ENCODE data around the gene SEM1.
A peak's percentile ranks its signal among the peaks of the same experiment; 100 is the strongest.

The SEM1 gene

DNA sequence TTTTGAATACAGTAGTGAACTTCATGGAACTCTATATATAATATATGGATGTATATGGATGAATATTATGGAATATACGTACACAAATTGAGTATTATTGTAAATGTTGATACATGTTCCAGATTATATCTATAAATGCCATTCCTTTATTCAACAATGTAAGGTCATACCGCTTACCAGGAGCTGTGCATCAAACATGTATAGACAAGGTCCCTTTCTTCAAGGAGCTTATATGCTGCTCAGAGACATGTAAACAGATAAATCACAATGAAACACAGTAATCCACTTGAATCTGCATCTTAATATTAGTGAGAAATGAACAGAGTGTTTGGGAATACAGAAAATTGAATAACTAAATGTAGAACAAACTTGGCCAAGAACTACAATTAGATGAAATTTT is 898 bp upstream of the SEM1 start:
- Histone ChIP-seq H3K36me3 (ENCODE audit: control insufficient read depth, insufficient read depth, low read length) (no peaks in the 10 kb centered on the region; the same call in 1 of the 2 replicates), H3K27me3 (replicated peaks; ENCODE audit: control insufficient read depth, insufficient read depth, low read length) (no peaks in the 10 kb centered on the region), H3K4me3 (replicated peaks; ENCODE audit: low read depth, low read length) (no peak overlapping the region)
- TF ChIP-seq, protein P1, sequence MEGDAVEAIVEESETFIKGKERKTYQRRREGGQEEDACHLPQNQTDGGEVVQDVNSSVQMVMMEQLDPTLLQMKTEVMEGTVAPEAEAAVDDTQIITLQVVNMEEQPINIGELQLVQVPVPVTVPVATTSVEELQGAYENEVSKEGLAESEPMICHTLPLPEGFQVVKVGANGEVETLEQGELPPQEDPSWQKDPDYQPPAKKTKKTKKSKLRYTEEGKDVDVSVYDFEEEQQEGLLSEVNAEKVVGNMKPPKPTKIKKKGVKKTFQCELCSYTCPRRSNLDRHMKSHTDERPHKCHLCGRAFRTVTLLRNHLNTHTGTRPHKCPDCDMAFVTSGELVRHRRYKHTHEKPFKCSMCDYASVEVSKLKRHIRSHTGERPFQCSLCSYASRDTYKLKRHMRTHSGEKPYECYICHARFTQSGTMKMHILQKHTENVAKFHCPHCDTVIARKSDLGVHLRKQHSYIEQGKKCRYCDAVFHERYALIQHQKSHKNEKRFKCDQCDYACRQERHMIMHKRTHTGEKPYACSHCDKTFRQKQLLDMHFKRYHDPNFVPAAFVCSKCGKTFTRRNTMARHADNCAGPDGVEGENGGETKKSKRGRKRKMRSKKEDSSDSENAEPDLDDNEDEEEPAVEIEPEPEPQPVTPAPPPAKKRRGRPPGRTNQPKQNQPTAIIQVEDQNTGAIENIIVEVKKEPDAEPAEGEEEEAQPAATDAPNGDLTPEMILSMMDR (IDR thresholded peaks at IDR 0.05; ENCODE audit: insufficient read depth, low read length, poor library complexity, severe bottlenecking), result no peak
- DNase-seq (ENCODE audit: extremely low read depth, insufficient read length), result no peak

DNA sequence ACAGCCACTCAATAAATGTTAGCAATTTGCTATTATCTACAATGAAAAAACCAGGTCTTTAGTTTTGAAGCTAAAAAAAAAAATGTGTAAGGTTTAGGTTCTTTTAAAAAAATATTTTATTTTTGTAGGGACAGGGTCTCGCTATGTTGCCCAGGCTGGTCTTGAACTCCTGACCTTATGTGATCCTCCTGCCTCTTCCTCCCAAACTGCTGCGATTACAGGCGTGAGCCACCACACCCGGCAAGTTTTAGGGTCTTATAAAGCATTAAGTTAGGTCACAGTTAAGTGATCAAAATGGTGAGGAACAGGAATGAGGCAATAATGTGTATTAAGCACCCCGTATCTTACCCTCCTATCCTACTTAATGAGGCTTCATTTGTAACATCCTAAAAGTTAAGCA is 774 bp downstream of the SEM1 start:
- Histone ChIP-seq H3K36me3 (ENCODE audit: control insufficient read depth, insufficient read depth, low read length) (no peaks in the 10 kb centered on the region; the same call in none of the 2 replicates), H3K27me3 (replicated peaks; ENCODE audit: control insufficient read depth, insufficient read depth, low read length) (no peaks in the 10 kb centered on the region), H3K4me3 (replicated peaks; ENCODE audit: low read depth, low read length) (peak overlapping the region; percentile 90)
- DNase-seq (ENCODE audit: extremely low read depth, insufficient read length), result no peak
- TF ChIP-seq, protein P1 (IDR thresholded peaks at IDR 0.05; ENCODE audit: insufficient read depth, low read length, poor library complexity, severe bottlenecking), result no peak

DNA sequence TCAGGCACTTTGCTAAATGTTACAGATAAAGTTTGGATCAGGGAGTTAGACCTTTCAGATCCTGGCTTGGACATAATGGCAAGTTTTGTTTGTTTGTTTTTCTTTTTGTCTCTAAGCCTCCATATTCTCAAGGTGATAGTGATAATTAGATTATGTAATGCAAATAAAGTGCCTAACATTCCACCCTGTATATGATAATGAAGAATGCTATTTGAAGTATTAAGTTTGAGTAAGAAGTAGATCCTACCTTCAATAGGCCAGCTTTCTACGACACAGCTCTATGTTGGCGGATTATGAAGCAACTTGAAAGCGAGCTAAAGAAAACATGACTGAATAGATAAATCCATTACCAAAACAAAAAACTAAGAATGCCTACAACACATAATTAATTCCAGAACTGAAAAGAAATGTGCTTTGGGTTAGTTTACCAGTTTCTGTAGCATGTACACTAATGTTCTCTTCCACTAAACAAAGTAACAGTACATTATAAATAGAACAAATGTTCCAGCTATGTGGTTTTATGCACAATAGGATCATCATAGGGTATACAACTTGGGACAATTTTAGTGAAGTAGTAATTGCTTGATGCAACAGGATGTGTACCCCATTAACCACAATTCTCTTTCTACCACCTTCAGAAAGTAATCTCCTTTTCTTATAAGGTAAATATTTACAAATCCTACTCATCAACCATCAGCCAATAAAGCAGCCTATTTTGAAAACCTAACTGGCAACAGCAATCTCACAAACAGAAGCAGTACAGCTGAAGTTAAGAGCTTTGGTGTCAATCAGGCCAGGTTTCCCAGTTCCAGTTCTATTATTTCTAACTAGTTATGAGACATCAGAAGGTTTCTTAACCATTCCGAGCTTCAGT is 1.5 kb downstream of the SEM1 start:
- Histone ChIP-seq H3K27me3 (replicated peaks; ENCODE audit: control insufficient read depth, insufficient read depth, low read length) (no peaks in the 10 kb centered on the region), H3K4me3 (replicated peaks; ENCODE audit: low read depth, low read length) (peak overlapping the region; percentile 90), H3K36me3 (ENCODE audit: control insufficient read depth, insufficient read depth, low read length) (no peaks in the 10 kb centered on the region; the same call in none of the 2 replicates)
- no peak for DNase-seq (ENCODE audit: extremely low read depth, insufficient read length)
- TF ChIP-seq, protein P1 (IDR thresholded peaks at IDR 0.05; ENCODE audit: insufficient read depth, low read length, poor library complexity, severe bottlenecking), result no peak

DNA sequence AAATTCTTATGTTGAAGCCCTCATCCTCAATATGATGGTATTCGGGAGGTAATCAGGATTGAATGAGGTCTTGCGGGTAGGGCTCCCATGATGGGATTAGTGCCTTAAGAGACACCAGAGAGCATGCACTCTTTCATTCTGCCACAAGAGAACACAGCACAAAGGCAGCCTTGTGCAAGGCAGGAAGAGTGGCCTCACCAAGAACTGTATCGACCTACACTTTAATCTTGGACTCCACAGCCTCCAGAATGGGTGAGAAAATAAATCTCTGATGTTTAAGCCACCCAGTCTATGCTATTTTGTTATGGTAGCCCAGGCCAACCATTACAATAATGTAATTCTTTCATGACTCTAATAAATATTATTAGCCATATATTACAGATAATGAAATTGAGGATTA is 8.4 kb downstream of the SEM1 start:
- no peak for DNase-seq (ENCODE audit: extremely low read depth, insufficient read length)
- peaks cover 2% of the 10 kb centered on the region for H3K36me3 ChIP-seq (ENCODE audit: control insufficient read depth, insufficient read depth, low read length)
- no peak overlapping the region for H3K4me3 ChIP-seq (replicated peaks; ENCODE audit: low read depth, low read length)
- TF ChIP-seq, protein P1 (IDR thresholded peaks at IDR 0.05; ENCODE audit: insufficient read depth, low read length, poor library complexity, severe bottlenecking), result no peak
- no peaks in the 10 kb centered on the region for H3K27me3 ChIP-seq (replicated peaks; ENCODE audit: control insufficient read depth, insufficient read depth, low read length)

DNA sequence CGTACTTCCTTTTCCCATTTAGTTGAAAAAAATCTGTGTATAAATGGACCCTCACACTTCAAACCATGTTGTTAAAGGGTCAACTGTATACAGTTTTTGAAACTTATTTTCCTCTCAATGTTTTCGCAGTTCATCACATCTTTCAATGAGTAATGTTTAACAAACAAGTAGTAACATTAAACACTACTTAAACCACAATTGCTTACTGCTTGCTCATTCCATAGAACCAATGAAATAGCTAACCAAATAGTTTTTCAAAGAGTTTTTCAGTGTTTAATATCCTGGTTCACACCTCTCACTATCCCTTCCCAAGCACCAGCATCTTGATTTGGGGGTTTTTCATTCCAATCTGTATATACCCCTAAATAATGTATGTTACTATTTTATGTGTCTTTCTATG is 9.1 kb downstream of the SEM1 start:
- TF ChIP-seq, protein P1 (IDR thresholded peaks at IDR 0.05; ENCODE audit: insufficient read depth, low read length, poor library complexity, severe bottlenecking), result no peak
- DNase-seq (ENCODE audit: extremely low read depth, insufficient read length), result no peak
- Histone ChIP-seq H3K4me3 (replicated peaks; ENCODE audit: low read depth, low read length) (no peak overlapping the region), H3K27me3 (replicated peaks; ENCODE audit: control insufficient read depth, insufficient read depth, low read length) (no peaks in the 10 kb centered on the region), H3K36me3 (ENCODE audit: control insufficient read depth, insufficient read depth, low read length) (peaks cover 2% of the 10 kb centered on the region; the same call in 1 of the 2 replicates)

Measured in GM06990 (cell line).